Muscle layer of colon (tissue), 2 donors: ENCODE measurements around the gene PTPRR.
"Not testable (repeated sequence)": the region's sequence is repeated elsewhere in the genome, so short reads cannot be mapped to it uniquely, and the experiment has no call there.

Source experiments
- H3K27ac ChIP-seq: one replicate; pipeline ENCODE4 v1.7.0; 2013; ENCODE audit warnings: low read depth, mild to moderate bottlenecking, low read length, moderate library complexity
- H3K27me3 ChIP-seq, 2 donors: one replicate each; pipeline ENCODE4 v1.7.0; 2013; ENCODE audit warnings: low read length in 2 of 2, mild to moderate bottlenecking in 2 of 2; ENCODE audit not compliant: insufficient read depth in 2 of 2, control insufficient read depth in 1 of 2
- H3K36me3 ChIP-seq: one replicate; pipeline ENCODE4 v1.7.0; 2013; ENCODE audit warnings: mild to moderate bottlenecking, low read length; ENCODE audit not compliant: insufficient read depth
- H3K4me1 ChIP-seq: one replicate; pipeline ENCODE4 v1.7.0; 2013; ENCODE audit warnings: mild to moderate bottlenecking, low read length; ENCODE audit not compliant: insufficient read depth
- H3K4me3 ChIP-seq, 2 donors: one replicate each; pipeline ENCODE4 v1.7.0; 2013; ENCODE audit warnings: low read length in 2 of 2, low read depth in 1 of 2, mild to moderate bottlenecking in 1 of 2, moderate library complexity in 1 of 2
- H3K9ac ChIP-seq: one replicate; pipeline ENCODE4 v1.7.0; 2013; ENCODE audit warnings: low read length
- H3K9me3 ChIP-seq: one replicate; pipeline ENCODE4 v1.7.0; 2013; ENCODE audit warnings: mild to moderate bottlenecking, low read length
- donor health status: abdominal sarcoma.
- donor health status: Adenocarcinoma of cecum.

The PTPRR gene

DNA sequence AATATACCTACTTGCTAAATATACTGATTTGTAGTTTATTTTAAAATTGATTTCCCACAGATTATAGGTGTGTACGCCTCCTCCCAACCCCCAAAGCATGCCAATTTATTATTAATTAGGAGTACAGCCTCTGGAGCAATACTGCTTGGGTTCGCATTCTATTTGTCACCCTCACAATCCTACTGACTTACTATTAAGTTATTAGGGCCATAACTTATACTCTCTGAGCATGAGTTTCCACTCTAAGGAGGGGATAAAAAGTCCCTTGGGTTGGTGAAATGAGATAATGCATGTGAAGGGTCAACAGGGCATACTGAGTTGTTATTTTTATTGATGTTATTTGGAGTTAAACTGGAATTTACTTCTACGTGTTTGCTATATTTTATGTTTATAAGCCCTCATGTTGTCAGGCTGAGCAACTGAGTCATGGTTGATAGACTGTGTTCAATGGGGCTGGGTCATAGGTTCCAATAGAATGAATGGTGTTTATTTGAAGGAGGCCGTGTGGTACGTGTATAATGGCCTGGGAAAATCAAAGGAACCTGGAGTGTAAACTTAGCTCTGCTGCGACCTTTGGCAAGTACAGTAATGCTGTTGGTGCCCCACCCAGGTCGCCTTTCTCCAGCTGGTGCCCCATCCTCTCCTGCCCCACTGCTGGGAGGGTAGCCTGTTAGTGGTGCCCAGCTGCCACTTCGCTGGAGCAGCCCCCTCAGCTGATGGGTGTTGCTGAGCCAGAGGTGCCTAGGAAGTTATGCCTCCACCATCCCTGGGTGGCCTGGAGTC, 184.0 kb downstream of the PTPRR start:
- Histone ChIP-seq H3K4me3 (no peak overlapping the region), H3K9ac (no peak overlapping the region), H3K9me3 (no peaks in the 10 kb centered on the region), H3K36me3 (no peaks in the 10 kb centered on the region), H3K27me3 (no peaks in the 10 kb centered on the region), H3K27ac (no peak overlapping the region), H3K4me1 (no peaks in the 10 kb centered on the region)

DNA sequence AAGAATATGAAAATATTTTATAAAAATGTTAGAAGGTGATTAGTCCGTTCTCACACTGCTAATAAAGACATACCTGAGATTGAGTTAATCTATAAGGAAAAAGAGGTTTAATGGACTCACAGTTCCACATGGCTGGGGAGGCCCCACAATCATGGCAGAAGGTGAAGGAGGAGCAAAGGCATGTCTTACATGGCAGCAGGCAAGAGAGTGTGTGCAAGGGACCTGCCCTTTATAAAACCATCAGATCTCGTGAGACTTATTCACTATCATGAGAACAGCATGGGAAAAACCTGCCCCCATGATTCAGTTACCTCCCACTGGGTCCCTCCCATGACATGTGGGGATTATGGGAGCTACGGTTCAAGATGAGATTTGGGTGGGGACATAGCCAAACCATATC, 185.3 kb downstream of the PTPRR start:
- not testable (repeated sequence) for H3K36me3 ChIP-seq

DNA sequence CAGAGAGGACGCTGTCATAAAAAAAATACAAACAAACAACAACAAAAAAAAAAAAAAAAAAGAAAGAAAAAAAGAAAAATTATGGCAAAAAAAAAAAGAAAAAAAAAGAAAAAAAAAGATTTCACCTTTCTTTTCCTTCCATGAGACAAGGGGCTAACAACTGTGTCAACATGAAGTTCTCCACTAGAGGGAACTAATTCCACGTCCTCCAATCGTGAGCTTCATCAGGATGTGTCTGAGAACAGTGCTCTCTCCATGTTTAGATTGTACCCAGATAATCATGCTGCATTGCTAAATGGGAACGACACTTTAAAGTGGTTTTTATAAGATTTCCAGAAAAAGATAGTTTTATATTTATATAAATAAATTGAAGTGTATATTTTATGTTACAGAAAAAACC, 187.2 kb downstream of the PTPRR start:
- Histone ChIP-seq H3K36me3 (no peaks in the 10 kb centered on the region), H3K27ac (no peak overlapping the region), H3K27me3 (no peaks in the 10 kb centered on the region), H3K9me3 (no peaks in the 10 kb centered on the region), H3K9ac (no peak overlapping the region), H3K4me3 (no peak overlapping the region), H3K4me1 (no peaks in the 10 kb centered on the region)

More for the DNA sequence above, 185.3 kb downstream of the PTPRR start:
- H3K4me3 ChIP-seq, H3K9me3 ChIP-seq, H3K4me1 ChIP-seq, H3K27me3 ChIP-seq, H3K9ac ChIP-seq, H3K27ac ChIP-seq: not testable (repeated sequence)

DNA sequence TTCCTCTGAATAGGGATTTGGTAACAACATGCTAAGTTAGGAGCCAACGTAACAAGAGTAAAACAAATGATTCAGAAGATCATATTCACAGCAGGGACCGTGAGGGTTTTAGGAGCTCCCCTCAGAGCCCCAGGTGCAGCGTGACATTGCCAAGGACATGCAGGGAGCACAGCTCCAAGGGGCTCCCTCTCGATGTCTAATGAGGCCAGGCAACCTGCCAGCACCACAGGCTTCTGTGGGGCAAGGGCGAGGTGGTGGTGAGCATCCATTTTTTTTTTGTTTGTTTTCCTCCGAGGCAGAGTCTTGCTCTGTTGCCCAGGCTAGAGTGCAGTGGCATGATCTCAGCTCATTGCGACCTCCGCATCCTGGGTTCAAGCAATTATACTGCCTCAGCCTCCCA, 188.3 kb downstream of the PTPRR start:
- Histone ChIP-seq H3K4me3 (no peak overlapping the region), H3K27me3 (no peaks in the 10 kb centered on the region), H3K9me3 (no peaks in the 10 kb centered on the region), H3K27ac (no peak overlapping the region), H3K36me3 (no peaks in the 10 kb centered on the region), H3K4me1 (no peaks in the 10 kb centered on the region), H3K9ac (no peak overlapping the region)

DNA sequence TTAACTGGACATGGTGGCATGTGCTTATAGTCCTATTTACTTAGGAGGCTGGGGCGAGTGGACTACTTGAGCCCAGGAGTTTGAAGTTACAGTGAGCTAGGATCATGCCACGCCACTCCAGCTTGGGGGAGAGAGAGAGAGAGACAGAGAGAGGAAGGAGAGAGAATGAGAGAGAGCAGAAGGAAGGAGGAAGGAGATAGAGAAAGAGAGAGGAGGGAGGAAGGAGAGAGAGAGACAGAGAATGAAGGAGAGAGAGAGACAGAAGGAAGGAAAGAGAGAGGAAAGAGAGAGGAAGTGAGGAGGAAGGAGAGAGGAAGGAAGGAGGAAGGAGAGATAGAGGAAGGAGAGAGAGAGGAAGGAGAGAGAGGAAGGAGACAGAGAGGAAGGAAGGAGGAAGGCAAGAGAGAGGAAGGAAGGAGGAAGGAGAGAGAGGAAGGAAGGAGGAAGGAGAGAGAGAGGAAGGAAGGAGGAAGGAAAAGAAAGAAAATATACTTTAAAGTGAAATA, 189.8 kb downstream of the PTPRR start:
- no peak overlapping the region for H3K27ac ChIP-seq
- H3K4me1 ChIP-seq: no peaks in the 10 kb centered on the region
- H3K9me3 ChIP-seq: no peaks in the 10 kb centered on the region
- no peaks in the 10 kb centered on the region for H3K27me3 ChIP-seq
- H3K9ac ChIP-seq: no peak overlapping the region
- no peaks in the 10 kb centered on the region for H3K36me3 ChIP-seq
- no peak overlapping the region for H3K4me3 ChIP-seq

DNA sequence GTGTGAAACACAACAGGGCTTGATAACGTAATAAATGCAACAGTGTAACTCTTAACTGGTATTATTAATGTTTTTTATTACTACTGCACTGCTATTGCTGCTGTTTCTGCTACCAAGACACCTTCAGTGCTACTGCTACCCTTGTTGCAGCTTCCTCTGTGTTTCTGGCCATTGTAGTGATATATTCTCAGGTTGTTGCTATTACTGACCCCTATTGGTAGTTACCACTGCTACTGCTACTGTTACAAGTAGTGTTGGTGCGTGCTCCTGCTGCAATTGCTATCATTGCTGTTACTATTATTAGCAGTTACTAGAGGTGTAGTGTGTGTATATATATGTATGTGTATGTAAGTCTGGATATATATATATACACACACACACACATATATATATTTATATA, 196.1 kb downstream of the PTPRR start:
- H3K36me3 ChIP-seq: no peaks in the 10 kb centered on the region
- H3K9me3 ChIP-seq: no peaks in the 10 kb centered on the region
- H3K9ac ChIP-seq: no peak overlapping the region
- no peaks in the 10 kb centered on the region for H3K4me1 ChIP-seq
- no peaks in the 10 kb centered on the region for H3K27me3 ChIP-seq
- no peak overlapping the region for H3K4me3 ChIP-seq
- no peak overlapping the region for H3K27ac ChIP-seq

DNA sequence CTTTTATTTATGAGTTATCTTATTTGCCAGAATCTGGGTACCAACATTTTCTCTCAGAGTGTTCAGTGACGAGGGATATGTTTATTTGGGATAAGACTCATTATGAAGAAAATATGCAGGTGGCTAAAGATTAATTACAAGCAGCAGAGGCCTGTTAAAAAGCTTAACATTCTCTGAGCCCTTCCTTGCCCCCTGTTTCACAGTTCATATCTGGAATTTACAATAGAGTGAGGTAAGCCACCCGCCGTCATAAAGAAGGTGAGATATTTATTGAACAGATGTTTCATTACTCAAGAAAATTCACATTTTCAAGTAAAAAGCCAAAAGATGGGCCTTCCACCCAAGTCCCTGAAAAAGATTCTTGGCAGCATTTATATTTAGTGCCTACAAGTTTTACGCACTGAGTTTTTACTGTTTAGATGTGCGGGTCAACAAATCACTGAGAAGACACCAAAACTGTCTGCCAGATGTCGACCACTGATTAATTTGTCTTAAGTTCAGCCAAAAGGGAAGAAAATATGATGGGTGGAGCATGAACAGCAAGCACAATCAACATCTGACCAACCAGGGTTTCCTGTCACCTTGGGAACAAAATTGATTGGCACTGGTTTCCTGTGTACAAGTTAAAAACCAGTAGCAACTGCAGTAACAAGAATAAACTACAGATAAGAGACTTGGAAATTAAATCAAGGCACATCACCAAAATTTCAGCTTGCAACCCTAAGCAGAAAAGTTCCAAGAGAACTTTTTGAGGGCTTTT, 197.8 kb downstream of the PTPRR start:
- H3K36me3 ChIP-seq: no peaks in the 10 kb centered on the region
- H3K27ac ChIP-seq: no peak overlapping the region

DNA sequence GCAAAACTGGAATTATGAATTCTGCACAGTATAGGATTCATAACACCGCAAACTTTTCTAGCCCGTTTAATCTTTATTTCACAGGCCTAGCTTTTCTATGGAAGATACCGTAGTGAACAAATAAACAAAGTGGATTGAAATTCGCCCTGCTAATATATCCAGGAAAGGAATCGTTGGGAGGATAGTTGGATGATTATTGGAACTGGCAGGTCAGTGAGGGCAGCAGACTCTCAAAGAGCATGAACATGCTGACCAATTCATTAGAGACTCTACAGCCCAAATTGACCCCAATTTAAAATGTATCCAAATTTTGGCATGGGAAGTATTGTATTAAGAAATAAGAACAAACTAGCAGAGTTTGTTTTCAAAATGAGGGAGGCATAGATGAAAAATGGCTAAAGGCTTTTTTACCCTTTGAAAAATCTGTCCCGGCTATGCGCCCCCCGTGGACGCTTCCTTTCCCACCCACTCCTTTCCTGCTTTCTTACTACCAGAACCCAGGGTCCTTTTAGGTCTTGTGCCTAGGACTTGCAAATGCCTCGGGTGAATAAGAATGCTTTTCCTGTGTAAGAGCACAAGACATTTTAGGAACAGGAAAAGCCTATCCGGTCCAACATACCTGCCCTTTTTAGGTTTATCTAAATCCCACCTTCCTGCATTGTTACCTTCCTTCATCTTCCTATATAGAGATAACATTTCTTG, 198.7 kb downstream of the PTPRR start:
- no peak overlapping the region for H3K9ac ChIP-seq

More for the DNA sequence above, 197.8 kb downstream of the PTPRR start:
- H3K4me1 ChIP-seq: no peaks in the 10 kb centered on the region
- no peaks in the 10 kb centered on the region for H3K27me3 ChIP-seq
- H3K4me3 ChIP-seq: no peak overlapping the region
- H3K9me3 ChIP-seq: no peaks in the 10 kb centered on the region
- no peak overlapping the region for H3K9ac ChIP-seq

DNA sequence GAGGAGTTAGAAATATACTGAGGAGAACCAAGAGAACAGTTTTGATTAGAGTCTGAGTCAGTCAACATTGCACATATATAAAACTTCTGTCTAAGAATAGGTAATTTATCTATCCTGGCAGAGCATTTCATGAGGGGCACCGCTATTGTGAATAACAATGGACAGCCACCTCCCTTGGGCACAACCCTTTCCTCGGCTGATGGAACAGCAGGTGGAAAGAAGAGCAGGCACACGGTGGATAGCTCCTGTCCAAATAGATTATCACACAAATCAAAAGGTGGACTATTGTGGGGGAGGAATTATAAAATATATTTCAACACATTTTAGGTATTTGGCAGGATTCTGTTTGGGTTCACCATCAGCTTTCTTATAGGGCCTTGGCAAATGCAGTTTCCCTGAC, 199.3 kb downstream of the PTPRR start:
- H3K4me3 ChIP-seq: no peak overlapping the region
- H3K4me1 ChIP-seq: no peaks in the 10 kb centered on the region
- H3K9ac ChIP-seq: no peak overlapping the region
- H3K27me3 ChIP-seq: no peaks in the 10 kb centered on the region
- H3K27ac ChIP-seq: no peak overlapping the region
- no peaks in the 10 kb centered on the region for H3K9me3 ChIP-seq
- no peaks in the 10 kb centered on the region for H3K36me3 ChIP-seq

More for the DNA sequence above, 198.7 kb downstream of the PTPRR start:
- H3K4me1 ChIP-seq: no peaks in the 10 kb centered on the region
- H3K36me3 ChIP-seq: no peaks in the 10 kb centered on the region
- no peaks in the 10 kb centered on the region for H3K9me3 ChIP-seq
- H3K27ac ChIP-seq: no peak overlapping the region
- no peaks in the 10 kb centered on the region for H3K27me3 ChIP-seq
- H3K4me3 ChIP-seq: no peak overlapping the region

DNA sequence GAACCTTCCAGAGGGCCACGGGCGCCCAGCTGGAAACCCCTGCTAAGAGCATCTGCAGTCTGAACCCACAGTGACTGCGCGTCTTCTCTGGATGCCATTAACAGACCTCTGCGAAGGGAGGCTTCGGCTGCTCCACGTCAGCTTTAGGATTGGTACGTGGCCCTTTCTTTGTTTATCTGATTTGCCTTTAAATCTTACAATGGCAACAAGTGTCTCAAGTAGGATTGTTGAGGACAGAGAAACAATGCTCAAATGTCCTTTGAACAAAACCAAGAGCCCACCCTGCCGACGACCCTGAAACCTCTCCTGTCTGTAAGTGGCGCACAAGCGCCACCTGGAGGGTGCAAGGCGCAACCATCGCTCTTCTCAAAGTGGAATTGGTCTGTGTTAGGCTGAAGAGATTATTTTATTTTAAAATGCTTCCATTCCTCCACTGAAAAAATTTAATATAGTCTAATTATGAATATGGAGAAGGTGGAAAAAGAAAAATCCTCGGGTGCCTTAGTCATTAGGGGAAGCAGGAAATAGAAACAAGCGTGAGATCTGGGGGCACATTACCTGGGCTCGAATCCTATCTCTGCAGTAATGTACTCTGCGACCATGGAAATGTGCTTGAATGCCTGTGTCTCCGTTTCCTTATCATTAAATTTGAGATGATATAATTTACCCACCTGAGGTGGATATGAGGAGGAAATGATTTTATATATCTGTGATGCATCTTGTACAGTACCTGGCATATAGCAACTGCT, 200.7 kb downstream of the PTPRR start:
- H3K4me3 ChIP-seq: no peak overlapping the region
- H3K27ac ChIP-seq: no peak overlapping the region

DNA sequence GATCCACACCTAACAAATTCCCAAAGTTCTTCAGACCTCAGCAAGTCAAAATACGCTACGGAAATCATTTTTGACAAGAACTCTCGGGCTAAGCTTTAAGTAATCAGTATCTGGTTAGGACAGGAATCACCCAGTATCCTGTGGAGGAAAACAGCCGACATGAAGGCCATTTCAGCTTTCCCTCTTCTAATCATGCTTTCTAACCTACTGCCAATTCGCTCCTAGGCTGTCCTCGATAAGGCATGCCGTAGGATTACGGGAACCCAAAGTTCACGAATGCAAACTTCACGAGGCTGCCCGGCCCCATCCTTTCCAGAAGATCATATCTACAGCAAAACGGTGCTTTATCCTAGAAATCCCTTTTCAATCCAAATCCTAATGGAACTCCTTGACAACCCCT, 201.5 kb downstream of the PTPRR start:
- Histone ChIP-seq H3K4me1 (no peaks in the 10 kb centered on the region), H3K9me3 (no peaks in the 10 kb centered on the region), H3K4me3 (no peak overlapping the region), H3K27me3 (no peaks in the 10 kb centered on the region), H3K27ac (no peak overlapping the region), H3K9ac (no peak overlapping the region), H3K36me3 (no peaks in the 10 kb centered on the region)

More for the DNA sequence above, 200.7 kb downstream of the PTPRR start:
- Histone ChIP-seq H3K9me3 (no peaks in the 10 kb centered on the region), H3K27me3 (no peaks in the 10 kb centered on the region), H3K9ac (no peak overlapping the region), H3K36me3 (no peaks in the 10 kb centered on the region), H3K4me1 (no peaks in the 10 kb centered on the region)
